Endometrial microvascular endothelial cells (primary cell): ENCODE results near the gene MED13. TPM values are rescaled to one million over a fixed set of nuclear protein-coding genes. Genes with fewer than 3 reads are reported as not detected.
"Not testable (repeated sequence)": the region's sequence is repeated elsewhere in the genome, so short reads cannot be mapped to it uniquely, and the experiment has no call there.

Source experiments
- in situ Hi-C: cut with HindIII; loops from 2 replicates; pipeline ENCODE4 v1.10.0; 2017; ENCODE audit warnings: low sequenced_read_pairs, low pct_unique_long_range_greater_than_20kb; ENCODE audit errors: inconsistent ontology term
- total RNA-seq: library from RNA; depleted of rRNA; stranded (reverse); fragments of >200 nt; gene quantifications from one replicate; pipeline ENCODE4 v1.2.3, GENCODE V29; 2015; ENCODE audit errors: inconsistent ontology term

Gene MED13
- total RNA-seq, 1 donor from 2014 or later: 21.6 TPM

GRCh38 chr17:62009220-62009619 lies 55.9 kb downstream of the MED13 start:
- in situ Hi-C loops: no loop called here

DNA sequence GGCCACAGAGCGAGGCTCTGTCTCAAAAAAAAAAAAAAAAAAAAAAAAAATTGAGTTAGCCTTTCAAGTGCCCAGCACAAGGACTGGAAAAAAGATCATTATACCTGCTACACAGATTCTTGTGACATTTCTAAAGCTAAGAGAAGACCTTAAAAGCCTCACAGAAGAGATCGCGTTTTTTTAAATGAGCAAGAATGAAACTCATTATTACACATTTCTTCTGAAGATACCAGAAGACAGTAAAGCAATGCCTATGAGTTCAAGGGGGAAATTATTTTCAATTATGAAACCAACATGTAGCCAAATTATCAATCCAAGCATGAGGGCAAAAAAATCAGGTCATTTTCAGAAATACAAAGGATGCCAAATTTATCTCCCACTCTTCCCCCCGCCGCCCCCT lies 56.8 kb downstream of the MED13 start:
- in situ Hi-C loops: no loop called here

GRCh38 chr17:62004388-62004787 lies 60.7 kb downstream of the MED13 start:
- in situ Hi-C loops: no loop called here

- in situ Hi-C loops: not testable (repeated sequence)
Measured at GRCh38 chr17:62003141-62003540, 61.9 kb downstream of the MED13 start.

DNA sequence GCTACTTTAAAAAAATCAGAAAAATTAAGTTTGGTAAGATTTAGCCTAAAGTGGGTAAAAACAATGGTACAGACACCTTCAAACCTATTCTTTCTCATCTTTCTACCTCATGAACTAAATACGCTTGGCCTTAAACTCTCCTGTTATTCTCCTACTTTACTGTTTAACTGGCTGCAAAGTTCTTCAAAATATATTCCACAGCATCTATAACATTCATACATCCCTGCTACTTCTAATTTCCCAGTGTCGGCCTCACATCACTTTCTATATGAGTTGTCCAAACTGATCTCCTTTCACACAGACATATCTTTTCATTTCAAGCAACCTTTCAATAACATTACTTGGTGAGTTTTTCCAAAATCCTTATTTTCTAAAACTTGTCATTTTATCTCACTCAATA lies 64.0 kb downstream of the MED13 start:
- in situ Hi-C loops: no loop called here

- in situ Hi-C loops: no loop called here
Measured at GRCh38 chr17:62000186-62000585, 64.9 kb downstream of the MED13 start.

DNA sequence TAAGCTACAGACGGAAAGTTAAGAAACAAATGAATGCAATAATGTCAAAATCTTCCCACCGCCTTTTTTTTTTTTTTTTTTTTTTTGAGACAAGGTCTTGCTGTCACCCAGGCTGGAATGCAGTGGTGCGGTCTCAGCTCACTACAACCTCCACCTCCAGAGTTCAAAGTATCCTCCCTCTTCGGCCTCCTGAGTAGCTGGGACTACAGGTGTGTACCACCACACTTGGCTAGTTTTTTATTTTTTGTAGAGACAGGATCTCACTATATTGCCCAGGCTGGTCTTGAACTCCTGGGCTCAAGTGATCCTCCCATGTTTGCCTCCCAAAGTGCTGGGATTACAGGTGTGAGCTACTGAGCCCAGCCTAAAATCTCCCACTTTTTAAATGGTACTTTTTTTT lies 66.5 kb downstream of the MED13 start:
- in situ Hi-C loops: not testable (repeated sequence)

- in situ Hi-C loops: no loop called here
Measured at GRCh38 chr17:61997664-61998063, 67.4 kb downstream of the MED13 start.

- in situ Hi-C loops: no loop called here
Measured at GRCh38 chr17:61996916-61997605, 68.0 kb downstream of the MED13 start.

- in situ Hi-C loops: no loop called here
Measured at GRCh38 chr17:61989509-61989908, 75.6 kb downstream of the MED13 start.

DNA sequence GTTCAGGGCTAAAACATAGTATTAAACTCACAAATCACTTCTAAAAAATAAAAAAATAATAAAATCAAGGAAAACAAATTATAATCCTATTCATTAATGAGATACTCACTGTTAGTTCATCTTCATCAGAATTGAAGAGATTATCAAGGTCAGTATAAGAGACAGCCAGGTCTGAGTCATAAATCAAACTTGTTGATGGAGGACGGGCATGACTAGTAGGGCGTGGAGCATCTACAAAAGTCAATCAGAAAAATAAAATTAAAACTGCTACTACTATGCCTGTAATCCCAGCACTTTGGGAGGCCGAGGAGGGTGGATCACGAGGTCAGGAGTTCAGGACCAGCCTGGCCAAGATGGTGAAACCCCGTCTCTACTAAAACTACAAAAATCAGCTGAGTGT lies 78.2 kb downstream of the MED13 start:
- in situ Hi-C loops: no loop called here

- in situ Hi-C loops: no loop called here
Measured at GRCh38 chr17:61984821-61985220, 80.3 kb downstream of the MED13 start.

GRCh38 chr17:61981323-61981722 lies 83.8 kb downstream of the MED13 start:
- in situ Hi-C loops: no loop called here

GRCh38 chr17:61980535-61980934 lies 84.5 kb downstream of the MED13 start:
- in situ Hi-C loops: no loop called here

- in situ Hi-C loops: no loop called here
Measured at GRCh38 chr17:61974115-61974514, 91.0 kb downstream of the MED13 start.

- in situ Hi-C loops: no loop called here
Measured at GRCh38 chr17:61972311-61972710, 92.8 kb downstream of the MED13 start.

DNA sequence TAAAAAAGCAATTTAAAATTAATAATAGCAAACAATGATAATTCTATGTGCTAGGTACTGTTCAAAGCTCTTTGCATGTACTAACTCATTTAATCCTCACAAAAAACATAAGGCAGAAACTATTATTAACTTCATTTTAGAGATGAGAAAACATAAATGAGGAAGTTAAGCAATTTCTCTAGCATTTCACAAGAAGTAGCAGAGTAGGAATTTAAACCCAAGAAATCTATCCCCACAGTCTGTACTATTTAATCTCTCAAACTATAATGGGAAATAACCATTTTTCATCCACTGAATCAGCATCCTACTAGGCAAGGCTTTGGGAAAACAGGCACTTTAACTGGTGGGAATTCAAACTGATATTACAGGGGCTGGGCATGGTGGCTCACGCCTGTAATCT lies 95.0 kb downstream of the MED13 start:
- in situ Hi-C loops: no loop called here

DNA sequence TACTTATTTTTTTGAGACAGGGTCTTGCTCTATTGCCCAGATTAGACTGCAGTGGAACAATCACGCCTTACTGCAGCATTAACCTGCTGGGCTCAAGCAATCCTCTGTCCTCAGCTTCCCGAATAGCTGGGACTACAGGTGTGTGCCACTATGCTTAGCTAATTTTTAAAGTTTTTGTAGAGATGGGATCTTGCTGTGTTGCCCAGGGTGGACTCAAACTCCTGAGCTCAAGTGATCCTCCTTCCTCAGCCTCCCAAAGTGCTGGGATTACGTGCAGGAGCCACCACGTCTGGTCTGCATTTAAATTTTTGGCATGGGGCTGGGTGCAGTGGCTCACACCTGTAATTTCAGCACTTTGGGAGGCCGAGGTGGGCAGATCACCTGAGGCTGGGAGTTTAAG lies 96.3 kb downstream of the MED13 start:
- in situ Hi-C loops: no loop called here

DNA sequence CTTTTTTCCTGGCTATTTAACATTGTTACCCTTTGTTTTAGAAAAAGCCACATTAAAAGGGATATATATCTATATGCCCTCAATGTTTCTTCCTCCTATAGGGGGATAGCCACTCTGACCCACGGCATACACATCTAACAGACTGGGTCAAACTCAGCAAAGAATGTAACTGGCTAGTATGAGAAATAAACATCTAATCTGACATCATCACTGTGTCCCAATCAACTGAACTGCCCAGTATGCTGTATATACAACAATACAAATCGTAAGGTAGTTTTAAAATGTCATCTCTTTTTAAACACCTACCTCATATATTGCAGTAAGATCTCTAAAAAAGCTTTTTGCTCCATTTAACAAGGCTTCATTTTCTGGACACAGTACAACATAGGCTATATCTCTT lies 97.3 kb downstream of the MED13 start:
- in situ Hi-C loops: no loop called here

- in situ Hi-C loops: no loop called here
Measured at GRCh38 chr17:61966191-61966590, 98.9 kb downstream of the MED13 start.

DNA sequence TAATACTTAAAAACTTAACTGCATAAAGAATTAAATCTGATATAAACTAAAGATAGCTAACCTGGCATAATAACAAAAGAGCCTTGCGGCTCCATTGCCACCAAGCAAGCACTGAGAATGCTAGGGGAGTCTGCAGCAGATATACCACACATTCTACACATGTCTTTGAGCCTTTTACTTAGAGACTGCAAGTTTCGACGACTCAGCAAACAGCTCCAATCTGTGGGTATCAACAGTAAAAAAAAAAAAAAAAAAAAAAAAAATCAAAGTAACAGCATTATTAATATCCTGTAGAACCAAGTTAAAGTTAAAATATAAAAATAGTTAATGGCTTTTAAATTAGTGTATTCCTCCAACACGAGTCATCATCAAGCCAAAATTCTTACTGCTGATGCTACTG lies 109.5 kb downstream of the MED13 start:
- in situ Hi-C loops: no loop called here
